GM21529 (cell line): ENCODE results near the gene LRP6.
"Not testable (repeated sequence)": the region's sequence is repeated elsewhere in the genome, so short reads cannot be mapped to it uniquely, and the experiment has no call there.

Experiments
- ATAC-seq: cut with Tn5 transposase; IDR thresholded peaks from one replicate; pipeline ENCODE4 v1.9.1; 2021; ENCODE audit not compliant: unreplicated experiment

LRP6 gene

GRCh38 chr12:12127304-12127703 is 139.5 kb downstream of the LRP6 start:
- ATAC-seq = no peak

- ATAC-seq = no peak
These were observed 140.3 kb downstream of the LRP6 start for GRCh38 chr12:12126551-12126950.

GRCh38 chr12:12123036-12123604 is 143.7 kb downstream of the LRP6 start:
- ATAC-seq = no peak

- no peak for ATAC-seq
These were observed 145.8 kb downstream of the LRP6 start for GRCh38 chr12:12121061-12121460.

- no peak for ATAC-seq
These were observed 150.2 kb downstream of the LRP6 start for GRCh38 chr12:12116677-12117076.

GRCh38 chr12:12115514-12115913 is 151.3 kb downstream of the LRP6 start:
- no peak for ATAC-seq

GRCh38 chr12:12110923-12111555 is 155.8 kb downstream of the LRP6 start:
- not testable (repeated sequence) for ATAC-seq

GRCh38 chr12:12108441-12109058 is 158.3 kb downstream of the LRP6 start:
- no peak for ATAC-seq

- no peak for ATAC-seq
These were observed 159.2 kb downstream of the LRP6 start for GRCh38 chr12:12107678-12108077.

- ATAC-seq = no peak
These were observed 167.7 kb downstream of the LRP6 start for GRCh38 chr12:12099102-12099501.

- ATAC-seq = no peak
These were observed 168.2 kb downstream of the LRP6 start for GRCh38 chr12:12098691-12099015.

GRCh38 chr12:12097891-12098690 is 168.8 kb downstream of the LRP6 start:
- ATAC-seq = no peak

GRCh38 chr12:12095021-12095420 is 171.8 kb downstream of the LRP6 start:
- no peak for ATAC-seq

GRCh38 chr12:12094481-12094880 is 172.4 kb downstream of the LRP6 start:
- ATAC-seq = no peak

- no peak for ATAC-seq
These were observed 174.7 kb downstream of the LRP6 start for GRCh38 chr12:12091977-12092663.

- ATAC-seq = no peak
These were observed 175.8 kb downstream of the LRP6 start for GRCh38 chr12:12091071-12091470.

GRCh38 chr12:12088761-12089160 is 178.1 kb downstream of the LRP6 start:
- ATAC-seq = no peak

- no peak for ATAC-seq
These were observed 178.7 kb downstream of the LRP6 start for GRCh38 chr12:12088147-12088546.

- ATAC-seq = no peak
These were observed 179.2 kb downstream of the LRP6 start for GRCh38 chr12:12087693-12088034.

GRCh38 chr12:12086973-12087692 is 179.7 kb downstream of the LRP6 start:
- ATAC-seq = no peak

- ATAC-seq = no peak
These were observed 180.5 kb downstream of the LRP6 start for GRCh38 chr12:12086362-12086761.
